Daoy (cell line): ENCODE data around the gene ADCY3. TPM values are rescaled to one million over a fixed set of nuclear protein-coding genes. Genes with fewer than 3 reads are reported as not detected.
A peak's percentile ranks its signal among the peaks of the same experiment; 100 is the strongest.
"Not testable (repeated sequence)": the region's sequence is repeated elsewhere in the genome, so short reads cannot be mapped to it uniquely, and the experiment has no call there.

Experiments used
- DNase-seq: peaks from one replicate; pipeline ENCODE4 v3.0.0-alpha.2; 2015; ENCODE audit warnings: low read depth
- total RNA-seq: library from RNA; depleted of rRNA; stranded (reverse); fragments of >200 nt; shearing (Covaris generic); gene quantifications from 2 replicates; pipeline ENCODE4 v1.2.3, GENCODE V29; 2014

Gene ADCY3
- total RNA-seq, 1 experiment from 2014 or later, result 16.4 TPM

DNA sequence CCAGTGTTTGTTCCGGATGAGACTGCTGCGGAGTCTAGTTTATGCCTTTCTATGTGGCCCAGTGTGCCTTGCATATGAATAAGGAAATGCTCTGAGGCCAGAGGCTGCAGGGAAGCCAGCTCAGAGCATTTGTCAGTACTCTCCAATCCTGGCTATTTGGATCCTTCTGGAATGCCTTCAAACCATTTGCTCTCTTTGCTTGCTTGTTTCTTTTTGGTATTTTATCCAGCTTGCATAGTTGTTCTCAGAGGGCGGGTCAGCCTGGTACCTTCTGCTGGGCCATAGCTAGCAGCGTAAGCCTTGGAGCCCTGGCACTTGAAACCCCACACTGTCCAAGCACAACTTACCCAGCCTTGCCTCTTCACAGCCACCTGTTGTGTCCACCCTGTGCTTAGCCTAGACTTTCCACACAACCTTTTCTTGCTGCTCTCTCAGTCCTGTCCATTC lies 106.3 kb downstream of the ADCY3 start:
- DNase-seq, result no peak

DNA sequence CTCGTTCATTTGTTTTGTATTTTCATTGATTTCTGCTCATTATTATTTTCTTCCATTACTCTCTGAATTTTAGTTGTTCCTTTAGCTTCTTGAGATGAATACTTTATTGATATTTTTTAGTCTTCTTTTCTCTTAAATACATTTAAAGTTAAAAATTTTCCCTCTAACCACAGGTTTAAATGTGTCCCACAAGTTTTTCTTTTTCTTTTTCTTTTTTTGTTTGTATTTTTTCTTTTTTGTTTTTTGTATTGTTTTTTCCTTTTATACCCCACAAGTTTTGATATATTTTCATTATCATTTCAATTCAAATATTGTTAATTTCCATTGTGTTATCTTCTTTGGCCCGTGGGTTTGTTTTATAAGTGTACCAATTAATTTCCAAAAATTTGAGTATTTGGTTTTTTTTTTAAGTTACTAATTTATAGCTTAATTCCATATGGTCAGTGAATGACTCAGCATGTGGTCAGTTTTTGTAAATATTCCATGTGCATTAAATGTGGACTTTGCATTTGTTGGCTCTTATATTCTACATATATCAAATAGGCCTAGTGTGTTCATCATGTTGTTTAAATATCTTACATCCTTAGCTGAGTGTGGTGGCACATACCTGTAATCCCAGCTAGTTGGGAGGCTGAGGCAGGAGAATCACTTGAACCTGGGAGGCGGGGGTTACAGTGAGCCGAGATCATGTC lies 110.6 kb downstream of the ADCY3 start:
- no peak for DNase-seq

DNA sequence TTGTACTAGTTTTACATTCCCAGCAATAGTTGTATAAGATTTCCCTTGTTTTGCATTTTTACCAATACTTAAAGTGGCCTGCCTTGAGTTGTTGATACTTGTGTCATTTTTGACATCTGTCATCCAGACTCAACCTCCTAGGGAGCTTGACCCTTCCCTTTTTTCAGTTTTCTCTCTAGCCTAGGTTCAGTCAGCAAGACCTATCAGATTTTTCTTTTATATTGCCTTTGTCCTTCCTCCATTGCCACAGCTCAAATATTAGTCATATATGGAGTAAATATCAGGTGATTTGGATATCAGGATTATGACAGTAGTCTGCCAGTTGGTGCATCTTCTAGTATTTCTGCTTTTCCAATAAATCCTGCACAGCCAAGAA lies 113.4 kb downstream of the ADCY3 start:
- DNase-seq, result no peak

DNA sequence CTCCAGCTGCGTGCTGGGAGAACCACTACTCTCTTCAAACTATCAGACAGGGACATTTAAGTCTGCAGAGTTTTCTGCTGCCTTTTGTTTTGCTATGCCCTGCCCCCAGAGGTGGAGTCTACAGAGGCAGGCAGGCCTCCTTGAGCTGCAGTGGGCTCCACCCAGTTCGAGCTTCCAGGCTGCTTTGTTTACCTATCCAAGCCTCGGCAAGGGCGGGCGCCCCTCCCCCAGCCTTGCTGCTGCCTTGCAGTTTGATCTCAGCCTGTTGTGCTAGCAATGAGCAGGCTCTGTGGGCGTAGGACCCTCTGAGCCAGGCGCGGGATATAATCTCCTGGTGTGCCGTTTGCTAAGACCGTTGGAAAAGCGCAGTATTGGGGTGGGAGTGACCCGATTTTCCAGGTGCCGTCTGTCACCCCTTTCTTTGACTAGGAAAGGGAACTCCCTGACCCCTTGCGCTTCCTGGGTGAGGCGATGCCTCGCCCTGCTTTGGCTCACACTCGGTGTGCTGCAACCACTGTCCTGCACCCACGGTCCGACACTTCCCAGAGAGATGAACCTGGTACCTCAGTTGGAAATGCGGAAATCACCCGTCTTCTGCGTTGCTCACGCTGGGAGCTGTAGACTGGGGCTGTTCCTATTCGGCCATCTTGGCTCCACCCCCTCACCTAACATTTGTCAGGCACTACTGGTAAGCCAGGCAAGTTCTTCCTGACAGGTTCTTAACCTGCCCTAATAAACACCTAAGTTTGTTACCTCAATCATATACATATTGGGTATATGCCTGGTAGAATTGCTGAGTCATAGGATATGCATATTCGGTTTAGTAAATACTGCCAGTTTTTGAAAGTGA lies 114.0 kb downstream of the ADCY3 start:
- not testable (repeated sequence) for DNase-seq

DNA sequence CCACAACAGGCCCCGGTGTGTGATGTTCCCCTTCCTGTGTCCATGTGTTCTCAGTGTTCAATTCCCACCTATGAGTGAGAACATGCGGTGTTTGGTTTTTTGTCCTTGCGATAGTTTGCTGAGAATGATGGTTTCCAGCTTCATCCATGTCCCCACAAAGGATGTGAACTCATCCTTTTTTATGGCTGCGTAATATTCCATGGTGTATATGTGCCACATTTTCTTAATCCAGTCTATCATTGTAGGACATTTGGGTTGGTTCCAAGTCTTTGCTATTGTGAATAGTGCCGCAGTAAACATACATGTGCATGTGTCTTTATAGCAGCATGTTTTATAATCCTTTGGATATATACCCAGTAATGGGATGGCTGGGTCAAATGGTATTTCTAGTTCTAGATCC lies 119.5 kb downstream of the ADCY3 start:
- DNase-seq, result not testable (repeated sequence)

DNA sequence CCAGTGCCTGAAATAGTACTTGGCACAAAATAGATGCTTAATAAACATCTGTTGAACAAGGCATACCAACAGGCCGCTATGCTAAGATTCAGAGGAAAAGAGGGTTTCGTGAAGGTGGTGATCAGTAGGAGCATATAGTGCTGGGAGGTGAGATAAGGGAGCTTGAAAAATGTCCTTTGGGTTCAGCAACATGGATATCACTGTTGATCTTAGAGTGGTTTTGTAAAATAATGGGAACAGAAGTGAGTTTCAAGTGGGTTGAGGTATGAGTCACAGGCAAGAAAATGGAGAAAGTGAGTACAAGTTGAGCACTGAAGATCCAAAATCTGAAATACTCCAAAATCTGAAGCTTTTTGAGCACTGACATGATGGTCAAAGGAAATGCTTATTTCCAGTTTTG lies 122.4 kb downstream of the ADCY3 start:
- no peak for DNase-seq

DNA sequence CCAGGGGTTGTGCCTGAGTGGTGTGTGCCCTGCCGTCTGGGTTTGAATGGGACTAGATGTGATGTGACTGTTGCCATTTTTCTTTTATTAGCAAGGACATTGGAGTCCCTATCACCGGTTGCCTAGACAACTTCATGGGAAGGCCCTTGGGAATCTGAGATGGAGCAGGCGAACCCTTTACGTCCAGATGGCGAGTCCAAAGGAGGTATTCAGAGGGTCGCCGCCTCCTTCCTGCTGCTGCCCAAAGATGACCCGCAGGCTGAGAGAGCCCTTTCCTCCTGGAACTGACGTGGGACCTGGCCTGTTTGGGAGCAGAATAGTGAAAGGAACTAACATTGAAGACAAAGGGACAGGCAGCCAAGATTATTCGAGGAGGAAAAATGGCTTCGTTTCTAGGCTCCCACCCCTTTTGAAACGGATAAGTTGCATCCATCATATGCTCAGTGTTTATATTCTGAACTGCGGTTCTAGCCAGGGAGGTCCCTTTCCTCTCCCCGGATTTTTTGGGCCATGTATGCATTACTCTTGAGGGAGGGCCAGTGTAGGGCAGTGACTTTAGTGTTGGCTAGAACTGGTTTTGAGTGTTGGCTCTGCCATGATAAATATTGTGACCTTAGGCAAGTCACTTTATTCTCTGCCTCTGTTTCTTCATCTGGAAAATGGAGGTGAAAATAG lies 126.1 kb downstream of the ADCY3 start:
- peak; percentile 39 for DNase-seq

DNA sequence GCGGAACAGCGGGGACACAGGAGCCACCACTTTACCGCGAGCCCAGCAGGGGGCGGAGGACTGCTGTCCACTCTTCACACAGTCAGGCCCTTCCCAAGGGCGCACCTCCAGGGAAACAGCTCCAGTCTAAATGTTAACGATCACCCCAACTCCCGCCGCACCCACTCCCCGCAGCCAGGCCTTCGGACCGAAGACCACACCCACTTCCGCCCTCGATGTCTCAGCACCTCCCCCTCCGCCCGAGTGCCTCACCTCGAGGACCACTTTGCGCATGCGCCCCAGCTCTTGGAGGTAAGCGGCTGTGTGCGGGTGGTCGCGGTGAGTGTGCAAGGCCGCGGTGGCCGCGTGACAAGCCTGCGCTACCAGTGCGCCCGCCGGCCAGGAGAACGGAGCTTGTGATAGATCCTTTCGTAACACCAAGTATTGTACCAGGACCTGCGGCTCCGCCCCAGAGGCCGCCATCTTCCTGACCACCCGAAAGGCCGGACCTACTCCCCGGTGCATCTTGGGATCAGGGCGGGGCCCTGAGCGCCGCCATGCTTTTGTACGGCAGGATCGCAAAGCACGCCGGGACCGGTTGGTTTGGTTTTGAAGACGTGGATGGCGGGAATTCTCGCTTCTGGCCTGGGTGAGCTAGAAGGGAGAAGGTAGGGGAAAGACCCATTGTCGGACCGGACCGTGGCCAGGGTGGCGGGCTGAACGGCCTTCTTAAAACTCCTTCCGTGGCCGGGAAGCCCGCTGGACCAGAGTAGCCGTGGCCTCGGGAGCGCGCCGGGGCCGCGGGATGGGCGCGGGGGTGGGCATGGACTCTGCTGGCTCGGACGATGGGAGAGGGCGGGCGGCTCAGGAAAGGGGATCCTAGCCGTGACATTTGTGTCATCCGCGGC lies 126.9 kb downstream of the ADCY3 start, which contains the start of the genes CENPO and PTRHD1:
CENPO (plus strand) TSS at position 552 of the 887 bp plus-strand sequence. CDS start 495 bp downstream, outside the sequence.
PTRHD1 (minus strand) TSS at position 518 of the 887 bp plus-strand sequence; CDS start at position 504, 14 bp downstream.
- DNase-seq, result peak; percentile 97

DNA sequence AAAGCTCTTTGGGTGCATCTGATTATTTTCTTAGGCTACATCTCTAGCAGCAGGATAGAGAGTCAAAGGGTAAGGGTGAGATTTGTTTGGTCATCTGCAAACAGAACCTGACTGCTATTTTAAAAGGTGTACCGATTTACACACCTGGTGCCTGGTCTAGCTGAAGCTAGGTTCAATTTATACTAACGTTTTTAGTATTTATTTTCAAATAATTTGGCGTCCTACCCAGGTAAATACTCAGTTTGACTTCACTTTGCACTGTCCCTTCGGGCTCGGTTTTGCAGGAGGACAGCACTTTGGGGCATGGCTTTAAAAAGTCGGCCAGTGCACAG lies 127.5 kb downstream of the ADCY3 start:
- no peak for DNase-seq

DNA sequence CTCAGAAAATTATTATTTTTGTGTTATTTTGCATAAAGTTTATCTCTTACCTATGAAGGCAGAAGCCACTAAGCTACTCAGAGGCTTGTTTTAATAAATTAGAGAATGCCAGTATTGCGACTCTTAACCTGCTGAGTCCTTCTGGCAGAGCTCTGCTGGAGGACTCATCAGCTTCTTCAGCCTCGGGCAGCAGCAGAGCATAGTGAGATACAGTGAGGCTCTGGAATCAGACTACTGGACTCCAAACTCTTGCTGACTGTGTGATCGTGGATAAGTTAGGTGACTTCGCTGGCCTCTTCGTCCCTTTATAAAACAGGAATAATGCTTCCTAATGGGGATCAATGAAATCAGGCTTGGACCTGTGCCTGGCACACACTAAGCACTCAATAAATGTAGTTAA lies 128.6 kb downstream of the ADCY3 start:
- DNase-seq, result no peak

DNA sequence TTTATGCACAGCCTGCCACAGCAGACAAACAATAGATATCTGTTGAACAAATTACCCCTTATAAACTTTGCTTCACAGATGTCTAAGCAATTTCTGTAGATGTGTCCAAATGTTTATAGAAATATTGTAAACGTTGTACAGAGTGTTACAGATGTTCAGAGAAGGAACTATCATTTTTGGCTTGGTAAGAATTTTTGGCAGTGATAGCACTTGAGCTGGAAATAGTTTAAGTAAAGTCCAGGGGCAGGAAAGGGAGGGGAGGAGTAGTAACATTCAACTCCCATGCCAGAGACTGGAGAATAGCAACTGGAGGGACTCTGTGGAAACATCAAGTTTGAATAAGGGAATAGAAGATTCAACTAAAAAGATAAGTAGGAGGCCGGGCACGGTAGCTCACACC lies 131.2 kb downstream of the ADCY3 start:
- DNase-seq, result no peak

DNA sequence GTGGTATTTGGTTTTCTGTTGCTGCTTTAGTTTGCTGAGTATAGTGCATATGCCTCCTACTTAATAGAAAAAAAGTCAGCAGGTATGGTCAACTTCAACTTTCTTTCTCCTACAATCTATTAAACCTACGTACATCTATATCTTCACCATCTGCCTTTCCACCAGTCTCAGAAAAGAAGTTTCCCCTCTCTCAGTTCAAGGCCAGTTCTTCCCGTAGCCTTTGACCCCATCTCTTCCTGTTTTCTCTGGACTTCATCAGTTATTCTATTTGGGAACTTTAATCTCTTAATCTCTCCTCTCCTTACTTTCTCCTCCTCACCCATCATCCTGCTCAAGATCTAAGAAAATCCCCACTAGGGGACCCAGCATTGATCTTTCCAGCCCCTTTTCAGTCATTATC lies 132.5 kb downstream of the ADCY3 start:
- DNase-seq, result no peak

DNA sequence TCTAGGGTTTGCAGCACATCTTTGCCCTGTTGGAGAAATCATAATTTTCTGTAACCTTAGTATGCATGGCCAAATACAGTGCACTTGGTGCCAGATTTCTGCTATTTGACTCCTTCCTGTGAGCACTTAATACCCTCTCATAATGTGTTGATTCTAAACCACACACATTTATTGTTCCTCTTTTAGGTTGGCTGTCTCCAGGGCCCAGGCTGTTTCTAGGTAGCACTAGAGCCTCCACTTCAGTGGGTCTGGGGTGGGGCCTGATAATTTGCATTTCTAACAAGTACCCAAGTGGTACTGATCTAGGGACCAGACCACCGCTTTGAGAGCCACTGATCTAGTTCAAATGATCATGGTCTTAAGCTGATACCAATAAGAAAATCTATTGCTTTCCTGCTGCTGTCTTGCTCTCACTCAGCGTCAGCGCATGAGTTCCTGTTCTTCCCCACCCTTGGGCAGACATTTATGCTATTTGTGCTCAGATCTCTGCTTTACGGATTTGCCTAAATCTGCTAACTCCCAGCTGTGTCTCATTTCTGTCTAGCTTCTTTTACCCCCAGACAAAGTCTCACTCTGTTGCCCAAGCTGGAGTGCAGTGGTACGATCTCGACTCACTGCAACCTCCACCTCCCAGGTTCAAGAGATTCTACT lies 134.2 kb downstream of the ADCY3 start:
- DNase-seq, result no peak

DNA sequence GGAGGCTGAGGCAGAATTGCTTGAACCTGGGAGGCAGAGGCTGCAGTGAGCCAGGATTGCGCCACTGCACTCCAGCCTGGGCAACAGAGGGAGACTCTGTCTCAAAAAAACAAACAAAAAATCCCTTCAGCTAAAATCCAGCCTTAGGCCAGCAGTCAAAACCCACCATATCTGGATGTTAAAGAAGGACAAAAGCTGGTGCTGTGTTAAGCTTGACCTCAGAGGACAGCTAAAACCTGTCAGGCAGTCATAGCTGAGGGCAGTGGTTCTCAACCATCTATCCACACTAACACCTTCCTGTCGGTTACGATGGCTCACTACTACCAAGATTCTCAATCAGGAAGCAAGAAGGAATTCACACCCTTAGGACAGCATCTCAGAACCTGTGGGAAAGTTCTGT lies 136.4 kb downstream of the ADCY3 start:
- DNase-seq, result no peak

DNA sequence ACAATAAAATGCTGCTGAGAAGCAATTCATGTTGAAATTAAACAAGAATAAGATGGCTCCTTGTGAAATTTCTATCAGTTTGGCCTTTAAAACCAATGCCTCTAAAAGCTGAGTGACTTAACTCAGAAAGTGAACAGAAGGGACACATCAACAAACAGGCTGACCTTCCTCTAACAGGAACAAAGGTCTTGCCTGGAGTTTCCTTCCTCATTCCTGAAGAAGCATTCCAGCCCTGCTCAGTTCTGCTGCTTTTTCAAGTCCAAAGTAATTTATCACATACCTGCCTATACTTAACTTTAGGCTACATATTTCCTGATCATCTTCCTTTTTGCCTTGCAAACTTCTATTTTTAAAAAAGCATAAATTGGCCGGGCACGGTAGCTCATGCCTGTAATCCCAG lies 140.9 kb downstream of the ADCY3 start:
- no peak for DNase-seq

DNA sequence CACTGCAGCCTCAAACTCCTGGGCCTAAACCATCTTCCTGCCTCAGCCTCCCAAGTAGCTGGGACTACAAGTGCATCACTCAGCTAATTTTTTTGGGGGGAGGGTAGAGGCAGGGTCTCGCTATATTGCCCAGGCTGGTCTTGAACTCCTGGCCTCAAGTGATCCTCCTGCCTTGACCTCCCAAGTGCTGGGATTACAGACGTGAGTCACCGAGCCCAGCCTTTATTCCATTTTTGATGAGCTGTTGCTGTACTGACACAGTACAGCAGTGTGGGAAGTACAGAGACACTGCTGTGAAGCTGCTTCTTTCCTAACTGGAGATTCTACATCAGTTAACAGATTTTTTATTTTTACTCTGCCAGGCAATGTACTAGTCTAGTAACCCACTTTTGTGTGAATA lies 145.7 kb downstream of the ADCY3 start:
- DNase-seq, result no peak

DNA sequence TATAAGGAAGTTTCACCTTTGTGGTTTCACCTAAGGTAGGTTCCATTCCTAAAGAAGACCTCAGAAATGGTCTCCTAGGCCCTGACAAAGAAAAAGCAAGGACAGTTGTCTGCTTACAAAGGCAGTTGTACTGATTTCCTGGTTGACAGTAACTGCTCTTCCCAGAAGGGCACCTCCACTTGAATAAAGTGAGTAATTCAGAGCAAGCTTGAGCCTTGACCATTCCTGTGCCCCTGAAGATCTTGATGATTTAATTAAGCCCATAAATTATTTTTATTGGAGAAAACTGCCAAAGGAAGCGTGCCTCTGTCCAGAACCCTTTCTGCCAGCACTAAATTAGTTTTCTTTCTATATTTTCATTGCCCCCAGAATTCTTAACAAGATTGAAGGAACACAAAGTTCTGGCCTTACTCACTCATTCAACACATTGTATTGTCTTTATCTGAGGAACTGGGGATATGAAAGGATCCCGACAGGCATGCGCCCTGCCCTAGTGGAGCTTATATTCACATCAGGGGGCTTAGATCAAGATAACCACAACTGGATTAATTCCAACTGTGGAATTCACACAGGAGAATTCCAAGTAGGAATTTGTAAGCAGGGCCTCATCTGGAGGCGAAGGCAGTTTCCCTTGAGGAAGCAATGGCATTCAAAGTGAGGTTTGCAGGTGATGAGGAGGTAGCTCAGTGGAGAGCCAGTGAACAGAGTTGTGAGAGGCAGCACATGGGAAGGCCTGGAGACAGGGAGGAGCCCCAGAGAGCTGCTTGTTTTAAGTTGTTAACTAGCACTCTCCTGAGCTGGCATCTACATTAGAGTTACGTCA lies 148.1 kb downstream of the ADCY3 start:
- no peak for DNase-seq

DNA sequence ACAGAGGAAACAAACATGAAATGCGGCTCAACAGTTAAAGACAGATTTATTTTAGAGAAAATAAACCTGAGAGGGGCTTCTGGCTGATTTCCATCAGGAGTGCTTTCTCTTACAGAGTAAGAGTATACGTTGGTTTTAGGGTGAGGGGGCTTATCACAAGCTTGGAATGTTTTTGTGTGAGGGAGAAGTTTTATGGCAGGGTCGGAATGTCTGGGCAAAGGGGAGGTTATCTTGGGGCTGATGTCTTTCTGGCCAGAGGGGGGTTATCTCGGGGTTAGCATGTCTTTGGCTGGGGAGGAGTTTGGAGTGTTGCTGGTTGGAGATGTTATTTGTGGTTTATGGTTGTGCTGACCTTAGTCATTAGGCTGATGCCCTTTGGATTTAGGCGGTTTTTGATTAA lies 149.0 kb downstream of the ADCY3 start:
- no peak for DNase-seq
